ENCODE measurements around the gene SEPTIN1.

Gene SEPTIN1

GRCh38 chr16:30414159-30414558 lies 31.8 kb upstream of the SEPTIN1 start:
- ChIA-PET CTCF (interaction anchor here (1.2 to 2.8 kb wide), 3 partner anchors 16 to 201 kb away, joined by 3 to 10 read pairs (median 5); partner anchors contain the start of genes DCTPP1 and ZNF48), POLR2A (no interaction called here)
- DNase-seq (ENCODE audit: extremely low spot score), result no peak
- TF ChIP-seq CTCF (IDR thresholded peaks at IDR 0.05; ENCODE audit: control extremely low read depth, extremely low read depth, low read depth, missing control alignments), result no peak

GRCh38 chr16:30413112-30413806 lies 30.9 kb upstream of the SEPTIN1 start:
- no peak for TF ChIP-seq CTCF (IDR thresholded peaks at IDR 0.05; ENCODE audit: control extremely low read depth, extremely low read depth, low read depth, missing control alignments)
- CTCF ChIA-PET, result interaction anchor here (1.2 to 2.4 kb wide), 3 partner anchors 11 to 17 kb away, joined by 3 to 9 read pairs (median 5); partner anchors contain the start of genes DCTPP1 and ZNF48
- POLR2A ChIA-PET, result no interaction called here
- no peak for DNase-seq (ENCODE audit: extremely low spot score)

GRCh38 chr16:30409125-30410060 lies 27.0 kb upstream of the SEPTIN1 start:
- POLR2A ChIA-PET, result interaction anchor here (1.0 to 1.2 kb wide), 3 partner anchors 9 to 27 kb away, joined by 4 to 8 read pairs (median 4); partner anchors contain the start of gene SEPTIN1

GRCh38 chr16:30407804-30408534 lies 25.6 kb upstream of the SEPTIN1 start:
- no peak for DNase-seq (ENCODE audit: extremely low spot score)
- CTCF ChIA-PET, result interaction anchor here (0.8 to 6.3 kb wide), 17 partner anchors 9 to 315 kb away, joined by 3 to 58 read pairs (median 7); partner anchors contain the start of genes DCTPP1, TBC1D10B, ZNF48 and ZNF764
- TF ChIP-seq CTCF (IDR thresholded peaks at IDR 0.05; ENCODE audit: control extremely low read depth, extremely low read depth, low read depth, missing control alignments), result no peak
- POLR2A ChIA-PET, result interaction anchor here (0.6 to 1.0 kb wide), 4 partner anchors 8 to 282 kb away, joined by 3 to 4 read pairs (median 4); no protein-coding TSS in a partner anchor

More at GRCh38 chr16:30409125-30410060, 27.0 kb upstream of the SEPTIN1 start:
- DNase-seq (ENCODE audit: extremely low spot score), result peak; percentile 88
- peak; percentile 96 for TF ChIP-seq CTCF (IDR thresholded peaks at IDR 0.05; ENCODE audit: control extremely low read depth, extremely low read depth, low read depth, missing control alignments)
- CTCF ChIA-PET, result interaction anchor here (0.5 to 6.3 kb wide), 43 partner anchors 10 to 318 kb away, joined by 3 to 58 read pairs (median 5); partner anchors contain the start of genes CD2BP2, DCTPP1, SEPTIN1 and TBC1D10B

- ChIA-PET CTCF (interaction anchor here (0.8 to 6.3 kb wide), 18 partner anchors 8 to 236 kb away, joined by 3 to 58 read pairs (median 4); partner anchors contain the start of genes DCTPP1, TBC1D10B, ZNF48 and ZNF764), POLR2A (interaction anchor here (0.6 to 1.0 kb wide), 3 partner anchors 9 to 232 kb away, joined by 3 to 4 read pairs (median 3); no protein-coding TSS in a partner anchor)
- peak; percentile 93 for DNase-seq (ENCODE audit: extremely low spot score)
- no peak for TF ChIP-seq CTCF (IDR thresholded peaks at IDR 0.05; ENCODE audit: control extremely low read depth, extremely low read depth, low read depth, missing control alignments)
Observed at GRCh38 chr16:30407102-30407803, 24.9 kb upstream of the SEPTIN1 start, which contains the start of gene ZNF771. ZNF771 (plus strand) TSS chr16:30407606; CDS start chr16:30408054, 448 bp downstream.
